GM19328 (cell line): ENCODE measurements around the gene SIX1.

Experiments used
- ATAC-seq: cut with Tn5 transposase; IDR thresholded peaks from one replicate; pipeline ENCODE4 v1.9.1; 2021; ENCODE audit warnings: mild to moderate bottlenecking, moderate library complexity; ENCODE audit not compliant: unreplicated experiment

SIX1 gene

DNA sequence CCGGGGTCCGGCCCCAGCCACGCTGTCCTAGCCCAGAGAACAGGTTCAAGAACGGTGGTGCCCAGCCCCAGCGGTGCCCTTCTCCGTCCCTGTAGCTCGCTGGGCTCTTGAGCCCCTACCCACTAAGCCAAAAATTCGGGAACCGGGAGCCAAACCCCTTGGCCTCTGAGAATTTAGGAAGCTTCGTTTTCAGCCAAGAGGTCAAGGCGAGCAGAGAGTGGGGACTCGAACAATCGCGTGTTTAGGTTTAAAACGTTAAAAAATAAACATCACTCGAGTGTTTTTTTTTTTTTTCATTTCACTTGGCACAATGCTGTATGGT, 6.2 kb downstream of the SIX1 start:
- ATAC-seq, result no peak

GRCh38 chr14:60642270-60643140, 6.8 kb downstream of the SIX1 start:
- no peak for ATAC-seq

- ATAC-seq, result no peak
Measured at GRCh38 chr14:60641742-60642269, 7.5 kb downstream of the SIX1 start.

DNA sequence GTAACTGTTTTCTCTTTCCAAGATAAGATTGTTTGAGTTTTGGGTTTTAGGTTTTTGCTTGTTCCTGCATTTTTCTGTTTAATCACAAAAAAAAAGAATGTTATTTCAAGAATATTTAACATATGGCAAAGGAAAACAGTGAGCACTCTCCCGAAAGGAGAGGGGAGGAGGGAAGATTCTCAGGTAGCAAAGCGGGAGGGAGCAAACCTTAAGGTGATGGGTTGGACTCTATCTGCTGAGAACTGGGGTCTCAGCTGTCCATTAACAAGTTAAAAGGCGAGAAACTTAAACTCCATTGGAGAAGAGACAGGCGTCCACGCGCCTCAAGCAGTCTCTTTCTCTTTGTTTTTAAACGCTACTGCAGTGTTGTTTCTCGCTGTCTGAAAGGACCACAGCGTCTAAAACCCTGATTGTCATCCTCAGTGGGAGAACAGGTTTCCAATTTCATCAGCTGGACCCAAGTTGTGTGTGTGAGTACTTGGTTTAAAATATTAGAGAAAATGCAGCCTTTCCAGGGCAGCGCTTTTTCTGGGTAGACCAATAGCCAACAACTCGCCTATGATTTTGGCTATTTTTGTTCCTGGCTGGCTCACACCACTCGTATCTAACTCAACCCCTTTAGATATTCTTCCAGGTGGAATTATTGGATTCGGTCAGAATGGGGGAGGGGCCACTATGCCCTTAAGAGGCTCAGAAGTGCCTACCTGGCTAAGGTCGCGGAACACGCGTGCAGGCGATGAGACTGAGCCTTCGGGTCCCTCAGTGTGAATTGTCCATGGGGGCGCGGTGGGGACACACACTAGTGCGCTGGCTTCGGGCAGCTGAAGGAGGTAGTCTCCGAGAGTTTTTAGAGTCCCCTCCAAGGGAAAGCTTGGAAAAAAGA, 8.2 kb downstream of the SIX1 start:
- ATAC-seq, result no peak

- no peak for ATAC-seq
Measured at GRCh38 chr14:60639674-60640073, 9.6 kb downstream of the SIX1 start.

GRCh38 chr14:60637479-60638315, 11.6 kb downstream of the SIX1 start:
- no peak for ATAC-seq

- no peak for ATAC-seq
Measured at GRCh38 chr14:60636879-60637478, 12.3 kb downstream of the SIX1 start.

DNA sequence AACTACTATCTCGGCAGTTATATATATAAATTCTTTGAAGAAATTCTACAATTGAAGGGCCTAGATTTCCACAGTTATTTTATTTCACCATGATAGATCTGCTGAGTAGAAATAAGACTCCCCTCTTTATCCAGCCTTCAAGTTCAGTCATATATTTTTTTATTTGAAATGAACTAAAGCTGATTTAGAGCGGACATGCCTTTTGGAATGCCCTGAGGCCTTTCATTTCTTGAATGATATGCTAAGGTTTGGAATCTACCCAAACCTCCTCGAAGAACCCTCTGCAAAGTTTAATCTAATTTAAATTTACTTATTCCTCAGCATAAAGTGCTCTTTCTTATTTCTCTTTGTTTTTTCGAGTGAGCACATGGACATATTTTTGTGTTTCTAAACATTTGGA, 15.1 kb downstream of the SIX1 start:
- no peak for ATAC-seq

DNA sequence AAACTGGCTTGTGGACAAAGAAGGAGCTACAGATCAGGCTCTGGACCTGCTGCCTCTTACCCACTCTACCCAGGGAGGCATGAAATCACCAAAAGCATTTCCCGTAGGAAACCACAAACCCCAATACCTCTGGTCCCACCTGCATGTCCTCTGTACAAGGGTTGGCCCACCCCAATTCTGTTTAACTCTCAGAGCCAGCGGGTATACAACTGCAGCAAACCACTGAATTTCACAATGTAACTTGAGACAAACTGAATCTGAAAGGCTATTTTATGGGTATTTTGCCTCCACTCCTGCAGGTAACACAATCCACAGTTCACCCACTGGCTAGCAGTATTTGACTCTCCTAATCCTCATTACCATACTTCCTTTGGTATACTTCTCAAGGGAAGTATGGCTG, 16.5 kb downstream of the SIX1 start:
- ATAC-seq, result no peak

- no peak for ATAC-seq
Measured at GRCh38 chr14:60632257-60632656, 17.0 kb downstream of the SIX1 start.

DNA sequence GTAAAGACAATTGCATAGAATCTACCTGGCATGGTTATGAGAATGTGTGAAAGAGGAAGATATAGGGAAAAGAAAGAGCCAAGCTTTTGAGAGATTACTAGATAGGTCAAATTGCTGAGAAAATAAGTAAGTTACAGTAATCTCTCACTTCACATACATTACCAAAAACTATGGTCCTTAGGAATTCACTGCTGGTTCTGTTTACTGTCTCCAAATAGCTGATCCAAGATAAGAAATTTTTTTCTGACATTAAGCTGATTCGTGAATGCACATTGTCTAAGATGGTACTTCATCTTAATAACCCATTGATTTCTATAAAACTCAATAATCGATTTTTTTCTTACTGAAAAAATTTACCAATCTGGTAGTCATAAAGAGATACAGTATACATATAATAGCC, 17.4 kb downstream of the SIX1 start:
- ATAC-seq, result no peak

- no peak for ATAC-seq
Measured at GRCh38 chr14:60630129-60630528, 19.1 kb downstream of the SIX1 start.

- no peak for ATAC-seq
Measured at GRCh38 chr14:60628892-60629291, 20.4 kb downstream of the SIX1 start.

DNA sequence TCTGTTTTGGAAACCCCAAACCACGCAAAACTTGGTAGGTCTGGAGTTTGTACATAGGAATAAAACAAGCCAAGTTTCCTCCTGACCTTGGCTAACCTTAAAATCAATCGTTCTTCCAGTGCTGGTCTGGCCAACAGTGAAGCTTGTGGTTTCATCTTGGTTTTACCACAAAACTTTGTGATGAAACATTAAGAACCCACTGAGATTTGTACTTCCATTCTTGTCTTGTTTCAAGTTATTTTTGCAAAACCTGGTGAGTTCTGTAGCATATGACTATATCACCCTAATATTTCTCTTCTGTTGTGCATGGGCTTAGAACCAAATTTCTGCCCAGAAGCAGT, 26.4 kb downstream of the SIX1 start:
- no peak for ATAC-seq

DNA sequence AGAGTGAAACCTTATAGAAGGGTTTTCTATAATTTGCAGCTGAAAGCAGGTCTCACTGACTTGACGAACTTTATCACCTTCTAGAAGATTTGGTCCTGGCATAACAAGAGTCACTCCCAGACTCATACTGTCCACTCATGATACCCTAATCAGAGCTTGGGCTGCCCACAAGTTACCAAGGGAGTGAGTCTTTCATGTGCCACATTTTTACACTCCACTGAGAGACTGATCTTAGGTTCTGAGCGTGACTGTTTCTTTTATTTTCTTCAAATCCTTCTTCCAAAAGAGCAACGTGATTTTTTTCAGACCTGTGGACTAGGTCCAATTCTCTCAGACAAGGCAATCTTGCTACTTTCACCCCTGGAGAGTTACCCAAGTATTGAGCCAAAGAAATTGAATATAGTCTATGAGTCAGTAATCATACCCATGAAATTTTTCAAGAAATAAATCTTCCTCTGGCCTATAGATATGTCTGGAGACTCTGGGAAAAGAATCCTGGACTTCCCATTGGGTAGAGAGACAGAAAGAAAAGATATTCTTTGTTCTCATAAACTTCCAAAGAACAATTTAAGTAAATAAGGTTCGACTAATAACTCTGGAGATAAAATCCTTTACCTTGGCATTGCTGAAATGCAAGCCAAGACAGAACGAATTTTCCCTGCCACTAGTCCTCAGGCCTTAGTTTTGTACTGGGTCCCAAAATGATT, 26.9 kb downstream of the SIX1 start:
- no peak for ATAC-seq

- ATAC-seq, result no peak
Measured at GRCh38 chr14:60621386-60621785, 27.9 kb downstream of the SIX1 start.

GRCh38 chr14:60618241-60618640, 31.0 kb downstream of the SIX1 start:
- no peak for ATAC-seq

DNA sequence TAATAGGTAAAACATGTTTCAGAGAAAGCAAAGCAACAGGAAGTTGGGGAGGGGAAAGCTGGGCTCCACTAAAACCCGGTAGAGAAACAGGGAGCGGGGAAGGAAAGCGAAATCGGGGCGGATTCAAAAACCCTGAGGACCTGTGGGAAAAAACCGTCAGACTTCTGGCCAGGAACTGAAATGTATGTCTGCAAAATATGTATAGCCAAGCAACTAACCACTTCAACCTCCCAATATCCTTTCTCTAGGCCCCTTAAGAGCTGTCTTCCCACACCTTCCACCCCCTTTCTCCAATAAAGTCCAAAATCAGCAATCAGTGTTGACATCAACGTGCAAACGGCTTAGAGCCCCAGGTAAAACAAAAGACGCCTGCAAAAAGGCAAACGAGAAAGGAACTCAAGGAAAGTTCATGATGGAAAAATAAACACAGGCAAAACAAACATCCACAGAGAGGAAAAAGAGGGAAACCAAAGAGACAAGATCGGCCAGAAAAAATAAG, 32.8 kb downstream of the SIX1 start:
- no peak for ATAC-seq

DNA sequence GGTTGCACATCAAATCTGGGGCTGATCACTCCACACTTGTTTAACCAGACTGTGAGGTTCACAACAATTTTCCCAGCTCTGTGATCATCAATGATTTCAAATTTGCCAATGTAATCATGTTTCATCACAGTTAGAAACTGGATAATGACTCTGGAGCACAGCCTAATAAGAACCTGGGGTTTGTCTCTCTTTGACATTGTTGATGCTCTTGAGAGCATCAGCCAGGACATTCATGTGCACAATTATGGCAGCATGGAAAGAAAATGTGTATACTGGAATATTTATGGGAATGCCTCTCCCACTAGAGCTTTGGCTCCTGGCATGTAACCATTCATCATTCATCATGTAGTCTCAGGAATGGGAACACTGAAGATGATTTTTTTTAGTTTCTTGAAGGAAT, 47.0 kb downstream of the SIX1 start:
- ATAC-seq, result no peak

GRCh38 chr14:60599727-60600126, 49.5 kb downstream of the SIX1 start:
- ATAC-seq, result no peak
